WI38 (cell line): ENCODE data around the gene FHAD1.
A peak's percentile ranks its signal among the peaks of the same experiment; 100 is the strongest.

Source experiments
- H3K4me3 ChIP-seq: 2 replicates; pipeline ENCODE4 v1.5.1; 2011; ENCODE audit warnings: low read depth, mild to moderate bottlenecking, control low read depth, low read length
- TF ChIP-seq, protein P1 (sequence below): IDR thresholded peaks from 2 replicates; pipeline ENCODE4 v1.5.1; 2012; ENCODE audit warnings: low read depth, mild to moderate bottlenecking, control low read depth, low read length

The FHAD1 gene

DNA sequence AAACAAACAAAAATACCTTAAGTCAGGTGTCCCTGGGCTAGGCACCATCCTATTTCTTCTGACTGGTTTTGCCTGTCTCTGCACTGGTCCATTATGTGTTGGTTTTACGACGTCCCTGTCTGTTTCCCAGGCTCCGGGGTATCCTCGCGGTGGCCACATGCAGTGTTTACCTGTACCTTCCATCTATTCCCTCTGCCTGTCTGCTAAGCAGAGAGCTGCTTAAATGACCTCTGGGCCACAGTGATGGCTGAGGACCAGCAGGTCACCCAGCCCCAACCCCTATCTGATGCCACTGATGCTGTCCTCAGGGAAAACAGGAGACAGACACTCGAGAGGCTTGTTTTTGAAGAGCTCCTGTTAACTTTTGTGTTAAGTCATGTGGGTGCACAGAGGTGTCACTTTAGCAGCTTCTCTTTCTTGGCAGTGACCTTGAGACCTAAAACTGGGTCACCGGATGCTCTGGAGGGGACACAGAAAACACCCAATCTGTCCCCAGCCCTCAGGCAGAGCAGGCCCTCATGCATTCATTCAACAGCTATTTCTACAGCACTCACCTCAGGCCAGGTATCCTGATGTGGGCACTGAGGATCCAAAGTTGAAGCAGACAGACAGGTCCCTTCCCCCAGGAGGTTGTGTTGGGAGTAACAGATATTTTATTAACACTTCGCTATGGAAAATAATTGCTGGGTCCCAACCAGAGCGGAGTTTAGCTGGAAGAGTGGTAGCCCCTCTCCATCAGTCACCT, 158.3 kb downstream of the FHAD1 start:
- TF ChIP-seq, protein P1, sequence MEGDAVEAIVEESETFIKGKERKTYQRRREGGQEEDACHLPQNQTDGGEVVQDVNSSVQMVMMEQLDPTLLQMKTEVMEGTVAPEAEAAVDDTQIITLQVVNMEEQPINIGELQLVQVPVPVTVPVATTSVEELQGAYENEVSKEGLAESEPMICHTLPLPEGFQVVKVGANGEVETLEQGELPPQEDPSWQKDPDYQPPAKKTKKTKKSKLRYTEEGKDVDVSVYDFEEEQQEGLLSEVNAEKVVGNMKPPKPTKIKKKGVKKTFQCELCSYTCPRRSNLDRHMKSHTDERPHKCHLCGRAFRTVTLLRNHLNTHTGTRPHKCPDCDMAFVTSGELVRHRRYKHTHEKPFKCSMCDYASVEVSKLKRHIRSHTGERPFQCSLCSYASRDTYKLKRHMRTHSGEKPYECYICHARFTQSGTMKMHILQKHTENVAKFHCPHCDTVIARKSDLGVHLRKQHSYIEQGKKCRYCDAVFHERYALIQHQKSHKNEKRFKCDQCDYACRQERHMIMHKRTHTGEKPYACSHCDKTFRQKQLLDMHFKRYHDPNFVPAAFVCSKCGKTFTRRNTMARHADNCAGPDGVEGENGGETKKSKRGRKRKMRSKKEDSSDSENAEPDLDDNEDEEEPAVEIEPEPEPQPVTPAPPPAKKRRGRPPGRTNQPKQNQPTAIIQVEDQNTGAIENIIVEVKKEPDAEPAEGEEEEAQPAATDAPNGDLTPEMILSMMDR, result no peak
- no peak overlapping the region for H3K4me3 ChIP-seq

- no peak overlapping the region for H3K4me3 ChIP-seq
- TF ChIP-seq, protein P1, result no peak
Observed at GRCh38 chr1:15406614-15407559, 159.9 kb downstream of the FHAD1 start.

GRCh38 chr1:15407580-15407979, 160.6 kb downstream of the FHAD1 start:
- H3K4me3 ChIP-seq, result no peak overlapping the region
- TF ChIP-seq, protein P1, result no peak

DNA sequence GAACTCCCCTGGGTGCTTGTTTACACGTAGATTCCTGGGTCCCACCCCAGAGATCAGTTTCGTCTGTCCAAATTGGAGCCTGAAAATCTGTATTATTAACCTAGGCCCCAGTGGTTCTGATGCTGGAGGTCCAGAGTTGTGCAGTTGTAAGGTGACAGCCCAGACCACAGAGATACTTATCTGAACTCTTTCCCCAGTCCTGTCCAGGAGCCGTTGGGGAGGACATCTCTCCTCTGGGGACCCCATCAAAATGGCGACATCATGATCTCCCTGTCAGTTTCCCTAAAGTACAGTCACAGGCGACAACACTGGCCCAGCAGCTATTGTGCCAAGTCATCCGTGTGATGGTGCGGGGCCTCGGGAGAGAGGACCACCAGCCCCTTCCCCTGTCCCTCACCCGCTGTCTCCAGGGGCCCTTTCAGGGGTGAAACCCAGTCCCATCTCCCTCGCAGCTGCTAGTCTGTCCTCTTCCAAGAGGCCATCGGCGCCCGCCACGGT, 161.9 kb downstream of the FHAD1 start:
- TF ChIP-seq, protein P1, result no peak
- H3K4me3 ChIP-seq, result peak overlapping the region; percentile 86

DNA sequence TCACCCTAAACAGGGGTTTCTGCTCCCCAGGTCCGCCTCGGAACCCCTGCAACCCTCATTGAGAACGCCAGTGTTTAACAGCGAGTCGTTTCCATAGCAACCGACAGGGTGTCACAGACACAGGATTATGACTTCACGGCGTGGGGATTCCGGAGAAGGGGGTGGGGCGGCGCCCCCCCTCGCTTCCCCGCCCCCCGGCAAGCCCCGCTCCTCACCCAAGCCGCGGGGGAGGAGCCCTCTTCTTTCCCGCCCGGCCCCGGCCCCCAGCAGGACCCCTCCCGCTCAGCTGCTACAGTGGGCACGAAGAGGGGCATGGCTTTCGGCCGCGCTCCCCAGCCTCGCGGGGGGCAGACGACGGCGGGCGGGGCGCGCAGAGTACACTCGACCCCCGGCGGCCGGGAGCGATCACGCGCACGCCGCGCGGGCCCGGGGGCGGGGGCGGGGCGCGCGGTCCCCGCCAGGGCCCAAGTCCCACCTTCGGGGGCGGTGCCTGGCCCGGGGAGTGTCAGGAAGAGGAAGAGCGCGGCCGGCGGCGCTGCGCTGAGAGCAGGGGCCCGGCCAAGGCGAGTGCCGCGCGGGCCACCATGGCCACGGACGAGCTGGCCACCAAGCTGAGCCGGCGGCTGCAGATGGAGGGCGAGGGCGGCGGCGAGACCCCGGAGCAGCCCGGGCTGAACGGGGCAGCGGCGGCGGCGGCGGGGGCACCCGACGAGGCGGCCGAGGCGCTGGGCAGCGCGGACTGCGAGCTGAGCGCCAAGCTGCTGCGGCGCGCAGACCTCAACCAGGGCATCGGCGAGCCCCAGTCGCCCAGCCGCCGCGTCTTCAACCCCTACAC, 162.6 kb downstream of the FHAD1 start, which contains the start of gene EFHD2:
EFHD2 (plus strand) TSS at position 501 of the 835 bp plus-strand sequence; CDS start at position 585, 84 bp downstream.
- TF ChIP-seq, protein P1, result no peak
- peak within 1 kb of the TSS; percentile 86 for H3K4me3 ChIP-seq

GRCh38 chr1:15410223-15410883, 163.3 kb downstream of the FHAD1 start:
- H3K4me3 ChIP-seq, result peak overlapping the region; percentile 86
- TF ChIP-seq, protein P1, result no peak
